ENCODE measurements around the gene NRXN3.
"Not testable (repeated sequence)": the region's sequence is repeated elsewhere in the genome, so short reads cannot be mapped to it uniquely, and the experiment has no call there.

Gene NRXN3

GRCh38 chr14:78469947-78470346, 299.8 kb downstream of the NRXN3 start:
- in situ Hi-C loops (cut with MboI; ENCODE audit: low sequenced_read_pairs), result no loop called here

GRCh38 chr14:78479127-78479780, 309.1 kb downstream of the NRXN3 start:
- in situ Hi-C loops (cut with MboI; ENCODE audit: low sequenced_read_pairs), result no loop called here

DNA sequence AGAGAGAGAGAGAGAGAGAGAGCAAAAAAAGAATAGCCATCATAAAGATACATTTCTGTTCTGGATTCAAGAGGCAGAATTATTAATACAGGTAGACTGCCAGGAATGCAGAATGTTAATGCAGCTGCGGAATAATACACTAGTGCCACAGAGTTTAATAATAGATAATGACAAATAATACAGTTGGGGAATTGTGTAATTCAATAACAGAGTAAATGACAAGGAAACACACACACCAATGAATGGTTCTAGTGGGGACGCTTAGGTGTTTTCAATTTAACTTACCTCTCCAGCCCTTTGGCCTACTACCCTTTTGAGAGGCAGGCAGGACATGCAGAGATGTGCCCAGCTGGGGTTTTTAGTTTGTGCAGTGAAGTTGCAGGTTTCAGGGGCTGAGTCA, 313.9 kb downstream of the NRXN3 start:
- in situ Hi-C loops (cut with MboI; ENCODE audit: low sequenced_read_pairs), result no loop called here

DNA sequence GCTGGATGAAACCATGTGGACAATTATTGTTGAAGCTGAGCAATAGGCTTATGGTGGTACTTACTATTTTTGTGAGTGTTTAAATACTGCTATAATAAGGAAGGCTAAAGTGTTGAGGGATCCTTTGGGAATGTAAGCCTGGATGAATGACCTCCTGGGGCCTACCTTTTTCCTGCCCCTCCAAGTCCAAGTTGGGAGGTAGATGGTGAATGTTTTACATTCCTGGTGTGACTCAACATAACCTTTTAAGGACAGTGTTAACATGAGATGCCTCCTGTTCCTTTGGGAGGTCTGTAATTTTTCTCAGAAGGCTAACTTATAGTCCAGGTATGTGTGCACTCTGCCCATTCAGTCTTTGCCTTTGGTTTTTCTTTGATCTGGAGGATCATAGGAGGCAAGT, 315.9 kb downstream of the NRXN3 start:
- in situ Hi-C loops (cut with MboI; ENCODE audit: low sequenced_read_pairs), result no loop called here

- in situ Hi-C loops (cut with MboI; ENCODE audit: low sequenced_read_pairs), result no loop called here
These were observed 316.4 kb downstream of the NRXN3 start for GRCh38 chr14:78486621-78487020.

DNA sequence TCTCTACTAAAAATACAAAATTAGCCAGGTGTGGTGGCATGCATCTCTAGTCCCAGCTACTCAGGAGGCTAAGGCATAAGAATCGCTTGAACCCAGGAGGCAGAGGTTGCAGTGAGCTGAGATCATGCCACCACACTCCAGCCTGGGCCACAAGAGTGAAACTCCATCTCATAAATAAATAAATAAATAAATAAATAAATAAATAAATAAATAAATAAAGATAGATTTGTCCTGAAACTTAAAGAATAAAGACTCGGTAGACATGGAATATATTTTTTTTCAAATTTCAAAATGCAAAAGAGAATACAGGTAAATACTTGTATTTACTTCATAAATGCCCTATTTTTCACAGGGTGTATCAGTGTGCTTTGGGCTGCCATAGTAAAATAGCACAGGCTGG, 317.4 kb downstream of the NRXN3 start:
- in situ Hi-C loops (cut with MboI; ENCODE audit: low sequenced_read_pairs), result not testable (repeated sequence)

GRCh38 chr14:78488938-78489337, 318.8 kb downstream of the NRXN3 start:
- in situ Hi-C loops (cut with MboI; ENCODE audit: low sequenced_read_pairs), result no loop called here

GRCh38 chr14:78491048-78491447, 320.9 kb downstream of the NRXN3 start:
- in situ Hi-C loops (cut with MboI; ENCODE audit: low sequenced_read_pairs), result no loop called here

DNA sequence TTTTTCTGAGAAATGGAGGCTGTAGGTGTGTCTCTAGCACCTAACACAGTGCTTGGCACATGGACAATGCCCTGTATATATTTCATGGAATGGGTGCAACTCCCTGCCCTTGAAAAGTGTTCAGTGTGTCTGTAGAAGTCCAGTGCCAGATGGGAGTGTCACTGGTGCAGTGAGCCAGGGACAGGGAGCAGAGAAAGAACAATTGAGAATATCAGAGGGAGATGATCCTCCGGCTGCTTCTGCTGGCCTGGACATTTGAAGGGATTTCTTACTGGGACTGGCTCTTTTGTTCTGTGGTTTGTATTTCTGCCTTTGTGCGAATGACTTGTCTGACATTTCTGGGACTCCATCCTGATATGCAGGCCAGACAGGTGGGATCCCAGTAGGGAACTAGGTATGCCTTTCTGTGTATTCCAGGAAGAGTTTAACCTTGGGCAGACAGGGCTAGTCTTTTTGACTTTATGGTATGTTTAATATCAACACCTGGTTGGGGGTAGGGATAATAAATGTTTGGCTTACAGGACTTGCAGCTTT, 328.0 kb downstream of the NRXN3 start:
- in situ Hi-C loops (cut with MboI; ENCODE audit: low sequenced_read_pairs), result no loop called here

GRCh38 chr14:78501909-78502308, 331.7 kb downstream of the NRXN3 start:
- in situ Hi-C loops (cut with MboI; ENCODE audit: low sequenced_read_pairs), result no loop called here

DNA sequence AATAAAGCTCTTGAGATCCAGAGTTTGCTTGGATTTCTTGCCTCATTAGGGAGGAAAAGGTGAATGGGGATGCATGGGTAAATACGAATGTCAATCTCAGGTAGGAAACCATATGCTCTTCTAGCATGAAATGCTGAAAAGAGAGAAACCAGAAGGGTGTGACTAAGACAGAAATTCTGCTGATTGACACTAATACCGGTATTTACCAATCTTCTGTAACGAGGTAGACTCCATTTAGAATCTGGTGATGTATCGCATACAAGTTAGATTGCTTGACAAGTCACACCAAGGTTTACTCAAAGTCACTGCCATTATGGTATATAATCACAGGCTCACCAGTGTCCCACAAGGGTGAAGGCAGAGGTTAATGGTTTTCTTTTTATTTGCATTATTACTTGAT, 337.9 kb downstream of the NRXN3 start:
- in situ Hi-C loops (cut with MboI; ENCODE audit: low sequenced_read_pairs), result no loop called here

- in situ Hi-C loops (cut with MboI; ENCODE audit: low sequenced_read_pairs), result no loop called here
These were observed 339.3 kb downstream of the NRXN3 start for GRCh38 chr14:78509516-78509915.

DNA sequence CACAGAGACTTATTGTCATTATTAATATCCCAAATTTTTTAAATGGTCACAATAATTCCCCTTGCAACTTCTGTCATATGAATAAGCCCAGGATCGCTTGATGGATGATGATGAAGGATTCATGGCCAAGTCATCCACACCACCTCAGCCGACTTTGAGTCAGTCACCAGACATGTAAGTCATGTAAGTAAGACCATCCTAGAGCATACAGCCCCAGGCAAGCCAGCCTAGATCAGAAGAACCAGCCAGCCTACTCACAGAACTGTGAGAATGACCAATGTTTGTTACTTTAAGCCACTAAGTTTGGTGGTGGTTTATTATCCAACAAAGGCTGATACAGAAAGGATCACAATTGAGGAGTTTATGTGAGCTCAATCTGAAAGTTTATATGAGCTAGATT, 341.8 kb downstream of the NRXN3 start:
- in situ Hi-C loops (cut with MboI; ENCODE audit: low sequenced_read_pairs), result no loop called here

- in situ Hi-C loops (cut with MboI; ENCODE audit: low sequenced_read_pairs), result no loop called here
These were observed 349.7 kb downstream of the NRXN3 start for GRCh38 chr14:78519863-78520262.

GRCh38 chr14:78524196-78524595, 354.0 kb downstream of the NRXN3 start:
- in situ Hi-C loops (cut with MboI; ENCODE audit: low sequenced_read_pairs), result no loop called here

DNA sequence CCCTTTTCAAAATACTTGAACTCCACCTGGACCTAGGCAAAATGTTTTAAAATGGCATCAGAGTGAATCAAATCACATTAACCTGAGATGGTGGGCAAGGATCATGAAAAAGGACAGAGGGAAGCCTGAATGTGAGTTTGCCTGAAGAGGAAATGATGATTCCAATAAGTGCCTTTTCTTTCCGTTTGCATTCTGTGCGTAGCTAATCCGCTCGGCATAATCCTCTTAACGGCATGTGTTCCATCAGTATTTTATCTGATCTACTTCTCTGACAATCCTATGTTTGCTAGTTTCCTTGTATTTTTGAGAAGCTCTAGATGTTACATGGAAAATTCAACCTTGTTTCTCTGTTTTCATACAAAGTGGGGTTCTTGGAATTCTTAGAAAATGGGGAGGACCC, 354.6 kb downstream of the NRXN3 start:
- in situ Hi-C loops (cut with MboI; ENCODE audit: low sequenced_read_pairs), result no loop called here

- in situ Hi-C loops (cut with MboI; ENCODE audit: low sequenced_read_pairs), result no loop called here
These were observed 359.9 kb downstream of the NRXN3 start for GRCh38 chr14:78530078-78530477.

- in situ Hi-C loops (cut with MboI; ENCODE audit: low sequenced_read_pairs), result no loop called here
These were observed 364.0 kb downstream of the NRXN3 start for GRCh38 chr14:78534141-78534540.

- in situ Hi-C loops (cut with MboI; ENCODE audit: low sequenced_read_pairs), result no loop called here
These were observed 364.9 kb downstream of the NRXN3 start for GRCh38 chr14:78535041-78535440.

- in situ Hi-C loops (cut with MboI; ENCODE audit: low sequenced_read_pairs), result not testable (repeated sequence)
These were observed 371.6 kb downstream of the NRXN3 start for GRCh38 chr14:78541788-78542187.

DNA sequence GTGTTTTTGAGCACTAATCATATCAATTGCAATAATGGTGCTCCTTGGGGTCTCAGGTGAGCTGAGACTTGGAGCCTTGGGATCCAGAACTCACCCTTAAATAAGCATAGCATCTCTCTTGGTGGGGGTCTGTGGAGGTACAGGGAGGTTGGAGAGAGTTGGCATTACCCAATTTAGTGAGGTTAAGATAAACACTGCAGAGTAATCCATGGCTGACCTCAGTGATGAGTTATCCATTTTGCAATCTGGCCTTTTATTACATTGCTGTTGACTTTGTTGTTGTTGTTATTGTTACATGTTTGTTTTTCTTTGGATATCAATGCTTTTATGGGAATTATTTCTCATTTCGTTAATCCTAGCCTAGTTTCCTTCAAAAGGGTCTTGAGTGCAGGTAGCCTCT, 373.3 kb downstream of the NRXN3 start:
- in situ Hi-C loops (cut with MboI; ENCODE audit: low sequenced_read_pairs), result no loop called here

- in situ Hi-C loops (cut with MboI; ENCODE audit: low sequenced_read_pairs), result no loop called here
These were observed 390.9 kb downstream of the NRXN3 start for GRCh38 chr14:78561074-78561473.

Measured in HL-60/S4 (cell line).